ENCODE data around the gene GMDS. TPM values are rescaled to one million over a fixed set of nuclear protein-coding genes. Genes with fewer than 3 reads are reported as not detected.

Gene GMDS
- total and polyA plus RNA-seq, 2 donors (not counting 1 experiment from before 2014, with no cell fraction given): 11.5 to 16.4 TPM

DNA sequence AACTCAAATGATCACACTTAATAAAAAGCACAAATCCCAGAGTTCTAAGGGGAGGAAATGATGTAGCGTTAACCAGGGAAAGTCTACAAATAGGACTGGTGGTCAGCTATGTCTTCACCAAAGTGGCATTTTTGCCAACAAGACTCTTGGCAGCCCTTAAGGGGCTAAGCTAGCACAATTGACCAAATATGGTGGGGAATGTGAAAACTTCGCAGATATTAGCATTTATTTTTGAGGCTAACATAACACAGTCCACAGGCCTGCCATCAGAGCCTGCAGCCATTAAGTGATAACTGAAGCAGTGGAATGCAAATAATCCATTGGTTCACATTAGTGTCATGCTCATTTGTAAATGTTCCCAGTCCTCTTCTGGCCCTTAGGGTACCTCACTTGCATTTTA is 361.1 kb downstream of the GMDS start:
- no peak overlapping the region for H3K27ac ChIP-seq (ENCODE audit: low read length in 2 of 2)
- Mint-ChIP-seq H3K27ac (no peak overlapping the region), H3K27me3 (no peaks in the 10 kb centered on the region), H3K9me3 (ENCODE audit: insufficient read depth) (no peaks in the 10 kb centered on the region), H3K4me1 (no peaks in the 10 kb centered on the region), H3K4me3 (no peak overlapping the region)
- no peaks in the 10 kb centered on the region for H3K27me3 ChIP-seq (replicated peaks in 1 of 4; ENCODE audit: control extremely low read depth in 1 of 4, control insufficient read depth in 3 of 4, insufficient read depth in 4 of 4, low read length in 3 of 4)
- 100% methylated on average over 1 of the region's 2 CpGs for WGBS (ENCODE audit: insufficient coverage)
- no peaks in the 10 kb centered on the region for H3K79me2 ChIP-seq (ENCODE audit: control insufficient read depth, insufficient read depth, low read length)
- intact Hi-C loops (cut with micrococcal nuclease): no loop called here
- ATAC-seq (ENCODE audit: low read depth) (no peak), DNase-seq (no peak)
- H2AFZ ChIP-seq (ENCODE audit: insufficient read depth, low read depth, low read length, poor library complexity, severe bottlenecking): no peak overlapping the region
- no peak overlapping the region for H3K4me2 ChIP-seq (replicated peaks; ENCODE audit: low read depth, low read length, poor library complexity, severe bottlenecking)
- POLR2A ChIA-PET: no interaction called here
- no peak overlapping the region for H3K4me3 ChIP-seq (ENCODE audit: control extremely low read depth in 1 of 5, extremely low read depth in 1 of 5, insufficient read depth in 1 of 5, low read depth in 2 of 5, low read length in 4 of 5)
- TF ChIP-seq EZH2 (IDR thresholded peaks at IDR 0.05; ENCODE audit: borderline replicate concordance, insufficient read depth, low read depth, low read length, poor library complexity, severe bottlenecking): no peak
- TF ChIP-seq, protein P1, sequence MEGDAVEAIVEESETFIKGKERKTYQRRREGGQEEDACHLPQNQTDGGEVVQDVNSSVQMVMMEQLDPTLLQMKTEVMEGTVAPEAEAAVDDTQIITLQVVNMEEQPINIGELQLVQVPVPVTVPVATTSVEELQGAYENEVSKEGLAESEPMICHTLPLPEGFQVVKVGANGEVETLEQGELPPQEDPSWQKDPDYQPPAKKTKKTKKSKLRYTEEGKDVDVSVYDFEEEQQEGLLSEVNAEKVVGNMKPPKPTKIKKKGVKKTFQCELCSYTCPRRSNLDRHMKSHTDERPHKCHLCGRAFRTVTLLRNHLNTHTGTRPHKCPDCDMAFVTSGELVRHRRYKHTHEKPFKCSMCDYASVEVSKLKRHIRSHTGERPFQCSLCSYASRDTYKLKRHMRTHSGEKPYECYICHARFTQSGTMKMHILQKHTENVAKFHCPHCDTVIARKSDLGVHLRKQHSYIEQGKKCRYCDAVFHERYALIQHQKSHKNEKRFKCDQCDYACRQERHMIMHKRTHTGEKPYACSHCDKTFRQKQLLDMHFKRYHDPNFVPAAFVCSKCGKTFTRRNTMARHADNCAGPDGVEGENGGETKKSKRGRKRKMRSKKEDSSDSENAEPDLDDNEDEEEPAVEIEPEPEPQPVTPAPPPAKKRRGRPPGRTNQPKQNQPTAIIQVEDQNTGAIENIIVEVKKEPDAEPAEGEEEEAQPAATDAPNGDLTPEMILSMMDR (IDR thresholded peaks at IDR 0.05): no peak
- no peaks in the 10 kb centered on the region for H3K9me3 ChIP-seq (ENCODE audit: control extremely low read depth in 1 of 3, control insufficient read depth in 2 of 3, insufficient read depth in 1 of 3, low read length in 2 of 3)
- CTCF ChIA-PET: no interaction called here
- no peaks in the 10 kb centered on the region for H3K36me3 ChIP-seq (replicated peaks in 1 of 2; ENCODE audit: control extremely low read depth in 1 of 2, control insufficient read depth in 1 of 2, extremely low read depth in 1 of 2, insufficient read depth in 2 of 2, low read length in 1 of 2)
- no peaks in the 10 kb centered on the region for H3K4me1 ChIP-seq (ENCODE audit: control insufficient read depth in 2 of 2, insufficient read depth in 2 of 2, low read length in 2 of 2)
- H4K20me1 ChIP-seq (ENCODE audit: control insufficient read depth, insufficient read depth, low read length, poor library complexity, severe bottlenecking): no peaks in the 10 kb centered on the region
- H3K9ac ChIP-seq (ENCODE audit: low read length): no peak overlapping the region

DNA sequence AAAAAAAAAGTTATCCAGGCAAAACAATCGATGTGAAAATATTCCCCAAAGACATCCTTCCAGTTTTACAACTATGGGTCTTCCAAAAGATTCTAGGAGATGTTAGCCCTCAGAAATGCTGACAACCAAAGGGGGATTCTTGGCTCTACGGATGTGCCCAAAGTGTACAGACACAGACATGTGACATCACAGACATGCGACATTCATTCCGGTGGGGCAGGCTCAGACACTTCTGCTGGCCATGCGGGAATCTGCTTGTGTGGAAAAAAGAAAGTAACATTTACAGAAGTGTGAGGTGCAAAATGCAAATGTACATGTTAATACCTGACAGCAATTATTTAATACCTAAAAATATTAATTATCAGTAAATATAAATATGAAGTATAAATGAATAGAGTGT is 367.1 kb downstream of the GMDS start:
- POLR2A ChIA-PET: no interaction called here
- DNase-seq: no peak
- 100% methylated on average over 2 of the region's 5 CpGs for WGBS (ENCODE audit: insufficient coverage)

More for the DNA sequence above, 367.1 kb downstream of the GMDS start:
- CTCF ChIA-PET: no interaction called here
- no peaks in the 10 kb centered on the region for H3K27me3 ChIP-seq (replicated peaks in 1 of 4; ENCODE audit: control extremely low read depth in 1 of 4, control insufficient read depth in 3 of 4, insufficient read depth in 4 of 4, low read length in 3 of 4)
- no peaks in the 10 kb centered on the region for H3K36me3 ChIP-seq (replicated peaks in 1 of 2; ENCODE audit: control extremely low read depth in 1 of 2, control insufficient read depth in 1 of 2, extremely low read depth in 1 of 2, insufficient read depth in 2 of 2, low read length in 1 of 2)
- no peaks in the 10 kb centered on the region for H3K27me3 Mint-ChIP-seq
- no peak for ATAC-seq (ENCODE audit: low read depth)
- no peaks in the 10 kb centered on the region for H3K9me3 Mint-ChIP-seq (ENCODE audit: insufficient read depth)
- intact Hi-C loops (cut with micrococcal nuclease): no loop called here
- no peak overlapping the region for H3K27ac ChIP-seq (ENCODE audit: low read length in 2 of 2)
- H3K9me3 ChIP-seq (ENCODE audit: control extremely low read depth in 1 of 3, control insufficient read depth in 2 of 3, insufficient read depth in 1 of 3, low read length in 2 of 3): no peaks in the 10 kb centered on the region
- H3K4me3 ChIP-seq (ENCODE audit: control extremely low read depth in 1 of 5, extremely low read depth in 1 of 5, insufficient read depth in 1 of 5, low read depth in 2 of 5, low read length in 4 of 5): no peak overlapping the region
- H3K4me1 ChIP-seq (ENCODE audit: control insufficient read depth in 2 of 2, insufficient read depth in 2 of 2, low read length in 2 of 2): no peaks in the 10 kb centered on the region
- H3K4me2 ChIP-seq (replicated peaks; ENCODE audit: low read depth, low read length, poor library complexity, severe bottlenecking): no peak overlapping the region
- no peak overlapping the region for H3K27ac Mint-ChIP-seq
- no peaks in the 10 kb centered on the region for H3K4me1 Mint-ChIP-seq
- no peaks in the 10 kb centered on the region for H4K20me1 ChIP-seq (ENCODE audit: control insufficient read depth, insufficient read depth, low read length, poor library complexity, severe bottlenecking)
- TF ChIP-seq EZH2 (IDR thresholded peaks at IDR 0.05; ENCODE audit: borderline replicate concordance, insufficient read depth, low read depth, low read length, poor library complexity, severe bottlenecking): no peak
- TF ChIP-seq, protein P1 (IDR thresholded peaks at IDR 0.05): no peak
- no peak overlapping the region for H3K9ac ChIP-seq (ENCODE audit: low read length)
- H3K4me3 Mint-ChIP-seq: no peak overlapping the region
- no peaks in the 10 kb centered on the region for H3K79me2 ChIP-seq (ENCODE audit: control insufficient read depth, insufficient read depth, low read length)
- no peak overlapping the region for H2AFZ ChIP-seq (ENCODE audit: insufficient read depth, low read depth, low read length, poor library complexity, severe bottlenecking)
